SIG-M5 treated with dmso at 0.1 percent for 504 hours (cell line): ENCODE results near the gene LYZL4.

Experiments
- DNase-seq: peaks from one replicate; lab custom pipeline; 2025; ENCODE audit not compliant: unreplicated experiment; lab: John Stamatoyannopoulos, UW

The LYZL4 gene

GRCh38 chr3:42410370-42411131, at the start of gene LYZL4:
Gene LYZL4 (minus strand): TSS chr3:42410610. CDS start chr3:42407251, 3,359 bp downstream.
- no peak for DNase-seq

- no peak for DNase-seq
Measured at GRCh38 chr3:42459151-42459550, 48.7 kb upstream of the LYZL4 start.

GRCh38 chr3:42456211-42456610, 45.8 kb upstream of the LYZL4 start:
- no peak for DNase-seq

DNA sequence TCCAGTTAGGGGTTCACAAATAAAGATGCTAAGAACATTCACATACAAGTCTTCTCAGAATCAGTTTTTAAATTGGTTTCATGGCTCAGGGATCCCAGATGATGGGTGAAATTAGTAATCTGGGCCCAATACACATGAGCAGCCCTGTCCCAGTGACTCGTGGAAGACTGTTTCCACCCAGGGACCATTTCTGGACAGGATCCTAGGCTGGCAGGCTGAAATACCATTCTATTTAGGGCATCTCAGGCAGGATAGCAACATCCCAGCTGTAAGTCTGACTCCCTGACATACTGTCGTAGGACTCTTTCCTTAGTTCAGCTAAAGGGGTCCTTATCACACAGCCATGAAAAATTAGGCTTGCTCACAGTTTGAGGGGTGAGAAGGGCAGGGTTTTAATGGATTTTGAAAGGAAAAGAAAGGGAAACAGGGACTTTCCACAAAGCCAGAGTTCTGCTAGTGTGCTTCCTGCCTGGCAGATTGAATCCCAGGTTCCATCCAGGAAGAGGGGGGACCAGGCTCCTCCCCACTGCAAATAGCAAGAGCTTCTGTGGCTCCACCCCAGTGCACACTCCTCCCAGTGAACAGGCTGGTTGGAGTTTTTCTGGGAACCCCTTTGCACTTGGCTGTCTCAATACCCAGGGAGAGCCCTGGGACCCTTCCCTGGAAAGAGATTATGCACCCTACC, 41.3 kb upstream of the LYZL4 start:
- DNase-seq: no peak

DNA sequence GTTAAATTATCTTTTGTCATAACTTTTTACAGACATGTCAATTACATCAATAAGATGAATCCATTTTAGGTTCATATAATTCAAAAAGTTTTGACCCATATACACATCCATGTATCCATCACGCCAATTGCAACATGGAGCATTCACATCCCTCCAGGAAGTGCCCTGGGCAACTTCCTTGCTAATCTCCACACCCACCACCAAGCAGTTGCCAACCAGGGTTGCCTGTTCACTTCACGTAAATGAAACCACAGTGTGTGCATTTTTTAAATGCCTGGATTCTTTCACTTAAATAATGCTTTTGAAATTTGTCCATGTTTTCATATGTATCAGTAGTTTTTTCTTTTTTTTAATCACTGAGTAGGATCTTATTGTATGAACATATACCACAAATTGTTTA, 40.7 kb upstream of the LYZL4 start:
- DNase-seq: no peak

GRCh38 chr3:42450567-42450966, 40.2 kb upstream of the LYZL4 start:
- DNase-seq: no peak

- no peak for DNase-seq
Measured at GRCh38 chr3:42447481-42447880, 37.1 kb upstream of the LYZL4 start.

- DNase-seq: no peak
Measured at GRCh38 chr3:42446111-42447050, 36.0 kb upstream of the LYZL4 start.

DNA sequence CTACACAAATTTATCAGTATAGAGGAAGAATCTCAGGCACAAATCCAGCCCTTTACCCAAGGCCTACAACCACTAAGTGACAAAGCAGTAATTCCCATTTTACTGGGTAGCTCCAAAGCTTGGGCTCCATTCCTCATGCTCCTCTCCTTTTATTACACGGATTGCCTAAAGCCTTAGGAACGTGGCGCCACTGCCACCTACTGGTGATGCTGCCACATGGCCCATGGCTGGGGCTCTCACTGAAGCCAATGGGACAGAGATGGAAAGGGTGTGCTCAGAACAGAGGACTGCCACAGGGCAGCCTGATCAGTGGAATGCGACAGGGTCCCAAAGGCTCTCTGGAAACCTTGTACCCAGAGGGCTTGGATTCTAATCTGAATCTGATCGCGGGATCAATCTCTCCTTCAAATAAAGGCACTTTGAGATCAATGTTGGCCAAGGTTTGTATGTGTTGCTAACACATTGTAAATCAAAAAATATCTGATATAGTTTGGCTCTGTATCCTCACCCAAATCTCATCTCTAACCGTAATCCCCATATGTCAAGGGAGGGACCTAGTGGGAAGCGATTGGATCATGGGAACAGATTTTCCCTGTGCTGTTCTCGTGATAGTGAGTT, 33.5 kb upstream of the LYZL4 start:
- DNase-seq: peak; percentile 66

DNA sequence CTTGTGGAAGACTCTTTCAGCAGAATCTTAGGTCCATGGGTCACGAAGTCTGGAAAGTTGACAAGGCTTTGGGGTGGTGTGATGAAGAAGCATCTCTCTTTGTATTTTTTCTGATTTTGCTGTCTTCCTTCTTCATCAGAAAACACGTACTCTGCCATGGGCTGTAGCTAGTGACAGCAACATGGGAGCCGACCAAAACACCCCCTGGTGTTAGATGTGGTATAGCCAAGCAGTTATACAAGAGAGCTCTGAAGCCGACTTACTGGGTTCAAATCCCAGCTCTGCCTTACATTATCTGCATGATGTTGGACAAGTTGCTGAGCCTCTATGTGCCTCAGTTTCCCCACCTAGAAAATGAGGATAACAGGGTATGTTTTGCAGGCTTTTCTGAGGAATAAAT, 32.9 kb upstream of the LYZL4 start:
- DNase-seq: no peak

GRCh38 chr3:42442640-42443039, 32.2 kb upstream of the LYZL4 start:
- DNase-seq: no peak

GRCh38 chr3:42441791-42442190, 31.4 kb upstream of the LYZL4 start:
- DNase-seq: no peak

- no peak for DNase-seq
Measured at GRCh38 chr3:42440924-42441323, 30.5 kb upstream of the LYZL4 start.

DNA sequence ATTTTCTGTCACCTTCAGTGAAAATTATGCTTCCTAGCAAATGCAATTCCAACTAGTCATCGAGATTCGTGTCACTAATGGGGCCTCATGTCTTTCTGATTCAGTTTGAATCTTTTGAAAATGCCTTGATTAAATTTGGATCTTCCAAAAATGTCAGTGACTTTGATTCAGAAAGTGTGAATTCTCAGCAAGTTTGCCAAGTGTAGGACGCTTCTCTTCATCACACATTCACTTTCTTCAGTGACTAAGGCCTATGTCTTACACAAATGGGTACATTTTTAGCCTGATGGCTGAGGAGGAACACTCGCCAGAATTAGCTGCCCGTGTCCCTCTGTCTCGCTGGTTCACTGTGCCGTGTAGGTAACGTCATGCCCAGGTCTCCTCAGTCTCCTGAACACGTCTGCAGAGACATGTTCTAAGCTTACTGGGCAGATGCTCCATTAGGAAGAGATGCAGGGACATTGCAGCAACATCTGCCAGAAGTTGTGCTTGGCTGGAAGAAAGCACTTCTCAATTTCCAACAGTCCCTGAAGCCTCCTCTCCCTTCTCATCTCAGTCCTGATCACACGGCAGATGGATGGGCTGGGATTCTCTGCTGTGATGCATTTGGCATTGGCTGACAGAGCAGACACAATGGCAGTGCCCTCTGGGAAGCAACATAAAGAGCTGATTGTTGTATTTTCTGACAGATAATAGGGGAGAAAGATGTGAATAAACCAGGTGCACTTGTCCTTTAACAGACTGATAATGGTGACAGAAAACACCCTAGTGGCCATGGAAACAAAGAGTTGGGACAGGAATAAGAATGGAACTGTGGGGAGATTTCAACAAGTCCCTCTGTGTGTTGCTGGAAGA, 29.1 kb upstream of the LYZL4 start:
- DNase-seq: no peak

GRCh38 chr3:42438758-42439157, 28.3 kb upstream of the LYZL4 start:
- DNase-seq: no peak

GRCh38 chr3:42438193-42438592, 27.8 kb upstream of the LYZL4 start:
- DNase-seq: no peak

DNA sequence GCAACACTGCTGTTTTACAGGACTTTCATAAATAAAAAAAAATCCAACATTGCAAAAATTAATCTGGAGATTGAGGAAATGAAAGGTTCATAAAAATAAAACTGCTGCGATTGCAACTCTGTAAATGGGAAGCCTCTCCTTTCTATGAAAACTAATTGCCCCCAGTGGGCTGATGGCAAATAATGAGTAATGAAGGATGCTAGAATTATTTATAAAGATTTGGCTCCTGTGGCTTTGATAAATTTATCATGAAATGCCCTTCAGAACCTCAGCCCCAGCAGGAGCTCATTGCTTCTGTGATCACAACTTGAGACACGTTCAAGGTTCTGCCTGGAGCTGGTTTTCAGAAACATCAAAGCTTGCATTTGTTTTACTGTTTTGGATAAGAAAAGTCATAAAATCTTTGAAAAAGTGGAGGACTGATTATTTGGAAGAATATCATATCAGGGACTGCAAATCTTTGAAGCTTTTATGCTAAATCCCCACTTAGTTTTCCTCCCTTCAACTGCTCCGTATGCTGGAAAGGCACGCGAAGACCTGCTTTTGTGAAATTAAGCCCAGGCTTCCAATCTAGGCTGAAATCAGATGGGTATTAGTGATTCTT, 24.5 kb upstream of the LYZL4 start:
- DNase-seq: no peak

- no peak for DNase-seq
Measured at GRCh38 chr3:42432485-42432884, 22.1 kb upstream of the LYZL4 start.

- no peak for DNase-seq
Measured at GRCh38 chr3:42430781-42431532, 20.5 kb upstream of the LYZL4 start.
